HG02763 (cell line): Measurements from ENCODE around the gene GLB1L2.
A peak's percentile ranks its signal among the peaks of the same experiment; 100 is the strongest.
"Not testable (repeated sequence)": the region's sequence is repeated elsewhere in the genome, so short reads cannot be mapped to it uniquely, and the experiment has no call there.

Source experiments
- ATAC-seq: cut with Tn5 transposase; IDR thresholded peaks from one replicate; pipeline ENCODE4 v1.9.1; 2021; ENCODE audit warnings: mild to moderate bottlenecking, moderate library complexity; ENCODE audit not compliant: unreplicated experiment

Gene GLB1L2

GRCh38 chr11:134331354-134332188 lies at the start of gene GLB1L2:
Gene GLB1L2, plus strand, starts transcription at chr11:134331988. Its CDS starts 74 bp downstream, at chr11:134332062.
- ATAC-seq, result peak; percentile 72

- ATAC-seq, result no peak
Observed at GRCh38 chr11:134282121-134283045, 49.4 kb upstream of the GLB1L2 start.

GRCh38 chr11:134283461-134284230 lies 48.1 kb upstream of the GLB1L2 start:
- no peak for ATAC-seq

- ATAC-seq, result not testable (repeated sequence)
Observed at GRCh38 chr11:134284349-134284748, 47.4 kb upstream of the GLB1L2 start.

GRCh38 chr11:134287561-134287960 lies 44.2 kb upstream of the GLB1L2 start:
- no peak for ATAC-seq

GRCh38 chr11:134288486-134288885 lies 43.3 kb upstream of the GLB1L2 start:
- no peak for ATAC-seq

GRCh38 chr11:134289167-134289566 lies 42.6 kb upstream of the GLB1L2 start:
- ATAC-seq, result no peak

GRCh38 chr11:134289789-134290188 lies 42.0 kb upstream of the GLB1L2 start:
- ATAC-seq, result no peak

GRCh38 chr11:134290646-134291045 lies 41.1 kb upstream of the GLB1L2 start:
- ATAC-seq, result no peak

- no peak for ATAC-seq
Observed at GRCh38 chr11:134291196-134291595, 40.6 kb upstream of the GLB1L2 start.

- ATAC-seq, result no peak
Observed at GRCh38 chr11:134292661-134293060, 39.1 kb upstream of the GLB1L2 start.

GRCh38 chr11:134293119-134294113 lies 38.4 kb upstream of the GLB1L2 start:
- no peak for ATAC-seq

- ATAC-seq, result no peak
Observed at GRCh38 chr11:134294664-134295063, 37.1 kb upstream of the GLB1L2 start.

GRCh38 chr11:134312223-134312622 lies 19.6 kb upstream of the GLB1L2 start:
- ATAC-seq, result no peak

GRCh38 chr11:134312807-134313206 lies 19.0 kb upstream of the GLB1L2 start:
- no peak for ATAC-seq

- ATAC-seq, result no peak
Observed at GRCh38 chr11:134313379-134313778, 18.4 kb upstream of the GLB1L2 start.

- ATAC-seq, result no peak
Observed at GRCh38 chr11:134313821-134314607, 17.8 kb upstream of the GLB1L2 start.

GRCh38 chr11:134317103-134317502 lies 14.7 kb upstream of the GLB1L2 start:
- ATAC-seq, result no peak

- not testable (repeated sequence) for ATAC-seq
Observed at GRCh38 chr11:134321373-134321772, 10.4 kb upstream of the GLB1L2 start.
